HCT116 (cell line): ENCODE measurements around the gene CA7. TPM values are rescaled to one million over a fixed set of nuclear protein-coding genes. Genes with fewer than 3 reads are reported as not detected.

Experiments
- ATAC-seq: fragments of 200-7000 bp; cut with Tn5 transposase; 2 replicates; pipeline ENCODE4 v1.9.1; 2020; ENCODE audit warnings: mild to moderate bottlenecking, moderate library complexity
- BruUV-seq: library from RNA; stranded (reverse); fragments of 400-500 nt; replicated peaks from 2 replicates; lab custom pipeline; 2021; lab: Mats Ljungman, UMichigan
- CTCF ChIA-PET: fragments of 300-600 bp; sonication (Branson Sonifier 250); formaldehyde crosslinking; loops from one replicate; lab custom pipeline; 2021; ENCODE audit warnings: antibody characterized with exemption; lab: Charles Lee
- POLR2A ChIA-PET: fragments of 300-600, 350-600 bp; sonication (Branson Sonifier 250); formaldehyde crosslinking; loops from one replicate; lab custom pipeline; 2021; ENCODE audit warnings: antibody characterized with exemption; lab: Charles Lee
- RAD21 ChIA-PET, 2 experiments: fragments of 300-600 bp; sonication (Branson Sonifier 250); formaldehyde crosslinking; loops; one replicate each; lab custom pipeline; 2023; ENCODE audit warnings: low total read pairs in 2 of 2; ENCODE audit not compliant: uncharacterized antibody in 2 of 2, unreplicated experiment in 2 of 2, low non-redundant PET in 1 of 2; lab: Charles Lee
- DNase-seq: peaks from one replicate; pipeline ENCODE4 v3.0.0-alpha.2; 2010; ENCODE audit warnings: low read depth, low spot score
- H2AFZ ChIP-seq: fragments of 200-600 bp; shearing (Covaris generic), sonication (generic); 2 replicates; pipeline ENCODE4 v1.6.1; 2017; ENCODE audit warnings: low read depth, mixed run types, mixed read lengths, antibody characterized with exemption, low read length; ENCODE audit not compliant: poor library complexity, severe bottlenecking
- H3K27ac ChIP-seq: 2 replicates; pipeline ENCODE4 v1.5.1; 2012; ENCODE audit warnings: low read depth, low read length
- H3K27me3 ChIP-seq: fragments of 200-600 bp; sonication (generic); 2 replicates; pipeline ENCODE4 v1.6.1; 2016; ENCODE audit warnings: mixed run types, low read length, mixed read lengths; ENCODE audit not compliant: insufficient read depth
- H3K36me3 ChIP-seq, 2 experiments: fragments of 200-500 bp in 1 of 2; fragments of 200-600 bp in 1 of 2; sonication (Bioruptor generic) in 1 of 2; sonication (generic) in 1 of 2; 2 replicates each; pipeline versions ENCODE4 v1.5.1 to v1.6.1; 2014 to 2016; ENCODE audit warnings: low read length in 2 of 2, inconsistent platforms in 1 of 2, mixed read lengths in 1 of 2, mixed run types in 1 of 2; ENCODE audit not compliant: insufficient read depth in 2 of 2, control insufficient read depth in 1 of 2
- H3K4me1 ChIP-seq, 2 experiments: fragments of 200-600 bp in 1 of 2; sonication (generic) in 1 of 2; 2 replicates each; pipeline versions ENCODE4 v1.5.1 to v1.6.1; 2012 to 2017; ENCODE audit warnings: low read length in 2 of 2, inconsistent platforms in 1 of 2, mild to moderate bottlenecking in 1 of 2, mixed read lengths in 1 of 2, mixed run types in 1 of 2, moderate library complexity in 1 of 2; ENCODE audit not compliant: insufficient read depth in 2 of 2, control insufficient read depth in 1 of 2
- H3K4me2 ChIP-seq: fragments of 200-600 bp; sonication (generic); 2 replicates; pipeline ENCODE4 v1.6.1; 2017; ENCODE audit warnings: mixed run types, low read length, mixed read lengths
- H3K4me3 ChIP-seq, 2 experiments: fragments of 200-600 bp in 1 of 2; sonication (generic) in 1 of 2; replicated peaks in 1 of 2; 2 replicates each; pipeline ENCODE4 v1.5.1; 2011 to 2016; ENCODE audit warnings: low read length in 2 of 2, control low read depth in 1 of 2, low read depth in 1 of 2, mild to moderate bottlenecking in 1 of 2, mixed read lengths in 1 of 2, mixed run types in 1 of 2
- H3K79me2 ChIP-seq: fragments of 200-600 bp; sonication (generic); 2 replicates; pipeline ENCODE4 v1.6.1; 2017; ENCODE audit warnings: mild to moderate bottlenecking, mixed run types, low read length, moderate library complexity, mixed read lengths; ENCODE audit not compliant: insufficient read depth
- H3K9ac ChIP-seq: fragments of 200-600 bp; sonication (generic); 2 replicates; pipeline ENCODE4 v1.6.1; 2016; ENCODE audit warnings: low read length, mixed read lengths
- H3K9me2 ChIP-seq: fragments of 200-600 bp; sonication (generic), shearing (Covaris generic); 2 replicates; pipeline ENCODE4 v1.6.1; 2017; ENCODE audit warnings: mixed run types, mild to moderate bottlenecking, moderate library complexity; ENCODE audit not compliant: insufficient read depth
- H3K9me3 ChIP-seq, 2 experiments: fragments of 200-500 bp in 1 of 2; fragments of 200-600 bp in 1 of 2; sonication (Bioruptor generic) in 1 of 2; sonication (generic) in 1 of 2; 2 replicates each; pipeline ENCODE4 v1.6.1; 2014 to 2017; ENCODE audit warnings: low read length in 2 of 2, mixed read lengths in 2 of 2, inconsistent platforms in 1 of 2, low read depth in 1 of 2, mild to moderate bottlenecking in 1 of 2, mixed run types in 1 of 2, moderate library complexity in 1 of 2; ENCODE audit not compliant: control insufficient read depth in 1 of 2, insufficient read depth in 1 of 2
- H4K20me1 ChIP-seq: fragments of 200-600 bp; sonication (generic), shearing (Covaris generic); 2 replicates; pipeline ENCODE4 v1.6.1; 2017; ENCODE audit warnings: mixed run types, mild to moderate bottlenecking, moderate library complexity; ENCODE audit not compliant: insufficient read depth
- FOSL1 ChIP-seq: IDR thresholded peaks from 2 replicates; pipeline ENCODE4 v1.6.1; 2012; ENCODE audit warnings: low read depth
- POLR2A ChIP-seq: IDR thresholded peaks from 2 replicates; pipeline ENCODE4 v1.7.0; 2011; ENCODE audit warnings: borderline replicate concordance; ENCODE audit not compliant: insufficient read depth, insufficient read length; ENCODE audit errors: extremely low read depth
- RAD21 ChIP-seq: IDR thresholded peaks from 2 replicates; pipeline ENCODE4 v1.6.1; 2012; ENCODE audit warnings: low read depth, mild to moderate bottlenecking
- SIN3A ChIP-seq: IDR thresholded peaks from 2 replicates; pipeline ENCODE4 v1.6.1; 2012; ENCODE audit warnings: low read depth
- SP1 ChIP-seq: IDR thresholded peaks from 2 replicates; pipeline ENCODE4 v1.6.1; 2012; ENCODE audit warnings: low read depth
- ZBTB33 ChIP-seq: IDR thresholded peaks from 2 replicates; pipeline ENCODE4 v1.6.1; 2011; ENCODE audit warnings: mild to moderate bottlenecking, low read length, moderate library complexity; ENCODE audit not compliant: insufficient replicate concordance; ENCODE audit errors: extremely low read depth
- ZFX ChIP-seq: fragments of 450-650 bp; IDR thresholded peaks from 2 replicates; pipeline ENCODE4 v1.6.1; 2017
- intact Hi-C: fragments of 100-400 bp; cut with micrococcal nuclease; formaldehyde crosslinking; loops from 2 replicates; pipeline ENCODE4 v1.10.0; 2022
- total RNA-seq: library from RNA; stranded (reverse); gene quantifications from one replicate; pipeline ENCODE4 v1.2.1, GENCODE V29; 2021; ENCODE audit not compliant: unreplicated experiment
- TF ChIP-seq, protein P1 (sequence below): IDR thresholded peaks from 2 replicates; pipeline ENCODE4 v1.6.1; 2012
- TF ChIP-seq, protein P2 (sequence below), 3 experiments: fragments of 200-600 bp in 1 of 3; sonication (generic) in 1 of 3; IDR thresholded peaks in 2 of 3; conservative IDR thresholded peaks in 1 of 3; 2 replicates each; pipeline ENCODE4 v1.5.1; 2012 to 2017; ENCODE audit warnings: low read depth in 2 of 3, low read length in 2 of 3, antibody characterized with exemption in 1 of 3, borderline replicate concordance in 1 of 3, control low read depth in 1 of 3, mild to moderate bottlenecking in 1 of 3, mixed read lengths in 1 of 3, mixed run types in 1 of 3, moderate library complexity in 1 of 3; ENCODE audit not compliant: insufficient read depth in 1 of 3

CA7 gene
- total RNA-seq, 1 experiment from 2014 or later = not detected

DNA sequence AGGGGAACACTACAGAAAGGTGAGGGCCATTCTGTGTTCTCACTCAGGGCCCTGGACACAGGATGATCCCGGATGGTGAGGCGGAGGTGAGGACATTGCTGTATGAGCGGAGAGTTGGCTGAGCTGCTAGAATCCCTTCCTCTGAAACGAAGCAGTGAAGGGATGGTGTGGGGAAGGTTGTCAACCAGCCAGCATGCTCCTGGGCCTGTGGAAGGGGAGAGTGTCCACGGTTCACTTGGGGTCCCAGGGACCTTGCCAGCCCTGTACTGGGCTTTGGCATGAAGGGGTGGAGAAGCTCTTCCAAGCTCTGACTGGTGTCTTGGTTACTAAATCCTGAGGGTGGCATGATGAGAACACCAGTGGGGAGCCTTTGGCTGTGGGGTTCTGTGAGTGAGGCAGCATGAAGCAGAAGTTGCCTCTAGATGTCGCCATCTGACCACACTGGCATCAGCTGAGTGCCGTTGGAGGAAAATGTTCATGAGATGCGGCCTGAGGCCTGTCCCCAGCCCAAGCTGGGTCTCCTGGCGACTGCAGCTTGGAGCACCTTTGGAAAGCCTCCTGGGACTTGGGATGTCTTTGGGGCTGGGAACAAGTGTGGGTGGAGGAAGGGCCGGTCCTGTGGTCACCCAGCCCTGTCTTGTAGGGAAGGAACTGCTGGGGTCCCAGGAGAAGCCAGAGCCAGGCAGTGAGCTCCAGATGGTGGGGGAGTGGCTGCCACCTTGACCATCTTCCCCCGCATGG, 50.9 kb downstream of the CA7 start:
- H3K9me2 ChIP-seq = no peaks in the 10 kb centered on the region
- H3K79me2 ChIP-seq = no peaks in the 10 kb centered on the region
- no peaks in the 10 kb centered on the region for H3K9me3 ChIP-seq
- no peak overlapping the region for H2AFZ ChIP-seq
- intact Hi-C loops = loop anchor here (1.0 to 10.0 kb wide), 4 partner anchors 33 to 210 kb away; partner anchors contain the start of gene PHAF1
- H3K36me3 ChIP-seq = no peaks in the 10 kb centered on the region; a peak in 1 of 4 replicates
- ChIA-PET POLR2A (no interaction called here), RAD21 (interaction anchor here (1.0 to 1.3 kb wide), 2 partner anchors 33 kb away, joined by 5 to 6 read pairs; no protein-coding TSS in a partner anchor), CTCF (interaction anchor here (0.6 to 2.4 kb wide), 18 partner anchors 8 to 553 kb away, joined by 3 to 32 read pairs (median 5); partner anchors contain the start of genes CDH16, CES3, ELMO3 and PDP2)
- no peaks in the 10 kb centered on the region for H3K27me3 ChIP-seq
- DNase-seq (peak; percentile 45), ATAC-seq (peak; percentile 93)
- no peak overlapping the region for H3K4me3 ChIP-seq
- no peak overlapping the region for H3K4me2 ChIP-seq
- no peak for TF ChIP-seq ZBTB33
- no peak for TF ChIP-seq SP1
- TF ChIP-seq RAD21 = peak; percentile 97
- TF ChIP-seq ZFX = no peak
- TF ChIP-seq POLR2A = no peak
- TF ChIP-seq SIN3A = no peak
- no peak for TF ChIP-seq FOSL1
- TF ChIP-seq, protein P1, sequence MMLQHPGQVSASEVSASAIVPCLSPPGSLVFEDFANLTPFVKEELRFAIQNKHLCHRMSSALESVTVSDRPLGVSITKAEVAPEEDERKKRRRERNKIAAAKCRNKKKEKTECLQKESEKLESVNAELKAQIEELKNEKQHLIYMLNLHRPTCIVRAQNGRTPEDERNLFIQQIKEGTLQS = no peak
- TF ChIP-seq, protein P2, sequence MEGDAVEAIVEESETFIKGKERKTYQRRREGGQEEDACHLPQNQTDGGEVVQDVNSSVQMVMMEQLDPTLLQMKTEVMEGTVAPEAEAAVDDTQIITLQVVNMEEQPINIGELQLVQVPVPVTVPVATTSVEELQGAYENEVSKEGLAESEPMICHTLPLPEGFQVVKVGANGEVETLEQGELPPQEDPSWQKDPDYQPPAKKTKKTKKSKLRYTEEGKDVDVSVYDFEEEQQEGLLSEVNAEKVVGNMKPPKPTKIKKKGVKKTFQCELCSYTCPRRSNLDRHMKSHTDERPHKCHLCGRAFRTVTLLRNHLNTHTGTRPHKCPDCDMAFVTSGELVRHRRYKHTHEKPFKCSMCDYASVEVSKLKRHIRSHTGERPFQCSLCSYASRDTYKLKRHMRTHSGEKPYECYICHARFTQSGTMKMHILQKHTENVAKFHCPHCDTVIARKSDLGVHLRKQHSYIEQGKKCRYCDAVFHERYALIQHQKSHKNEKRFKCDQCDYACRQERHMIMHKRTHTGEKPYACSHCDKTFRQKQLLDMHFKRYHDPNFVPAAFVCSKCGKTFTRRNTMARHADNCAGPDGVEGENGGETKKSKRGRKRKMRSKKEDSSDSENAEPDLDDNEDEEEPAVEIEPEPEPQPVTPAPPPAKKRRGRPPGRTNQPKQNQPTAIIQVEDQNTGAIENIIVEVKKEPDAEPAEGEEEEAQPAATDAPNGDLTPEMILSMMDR (IDR thresholded peaks at IDR 0.05 in 2 of 3, conservative IDR thresholded peaks at IDR 0.05 in 1 of 3; ENCODE audit: borderline replicate concordance in 1 of 3, insufficient read depth in 1 of 3, low read depth in 2 of 3, low read length in 2 of 3) = peak; percentile 80 to 92 (median 89)
- BruUV-seq = no TSS peak
- no peak overlapping the region for H3K27ac ChIP-seq
- no peaks in the 10 kb centered on the region for H4K20me1 ChIP-seq
- H3K4me1 ChIP-seq = peaks cover 4 to 11% of the 10 kb centered on the region in 2 experiments; a peak in 3 of 4 replicates
- H3K9ac ChIP-seq = no peak overlapping the region
